ENCODE measurements around the gene SPATA31A3. TPM values are rescaled to one million over a fixed set of nuclear protein-coding genes. Genes with fewer than 3 reads are reported as not detected.
"Not testable (repeated sequence)": the region's sequence is repeated elsewhere in the genome, so short reads cannot be mapped to it uniquely, and the experiment has no call there.

Gene SPATA31A3
- not detected for total RNA-seq

- not testable (repeated sequence) for DNase-seq (ENCODE audit: low read depth in 2 of 3, low spot score in 2 of 3)
These were observed at the start of gene SPATA31A3 for GRCh38 chr9:66992450-66992849. Gene SPATA31A3 (minus strand): TSS chr9:66992550. CDS start chr9:66992521, 29 bp downstream.

GRCh38 chr9:66952576-66952975 is 39.8 kb downstream of the SPATA31A3 start:
- not testable (repeated sequence) for DNase-seq (ENCODE audit: low read depth in 2 of 3, low spot score in 2 of 3)

GRCh38 chr9:66942400-66943155 is 49.8 kb downstream of the SPATA31A3 start:
- not testable (repeated sequence) for DNase-seq (ENCODE audit: low read depth in 2 of 3, low spot score in 2 of 3)

DNA sequence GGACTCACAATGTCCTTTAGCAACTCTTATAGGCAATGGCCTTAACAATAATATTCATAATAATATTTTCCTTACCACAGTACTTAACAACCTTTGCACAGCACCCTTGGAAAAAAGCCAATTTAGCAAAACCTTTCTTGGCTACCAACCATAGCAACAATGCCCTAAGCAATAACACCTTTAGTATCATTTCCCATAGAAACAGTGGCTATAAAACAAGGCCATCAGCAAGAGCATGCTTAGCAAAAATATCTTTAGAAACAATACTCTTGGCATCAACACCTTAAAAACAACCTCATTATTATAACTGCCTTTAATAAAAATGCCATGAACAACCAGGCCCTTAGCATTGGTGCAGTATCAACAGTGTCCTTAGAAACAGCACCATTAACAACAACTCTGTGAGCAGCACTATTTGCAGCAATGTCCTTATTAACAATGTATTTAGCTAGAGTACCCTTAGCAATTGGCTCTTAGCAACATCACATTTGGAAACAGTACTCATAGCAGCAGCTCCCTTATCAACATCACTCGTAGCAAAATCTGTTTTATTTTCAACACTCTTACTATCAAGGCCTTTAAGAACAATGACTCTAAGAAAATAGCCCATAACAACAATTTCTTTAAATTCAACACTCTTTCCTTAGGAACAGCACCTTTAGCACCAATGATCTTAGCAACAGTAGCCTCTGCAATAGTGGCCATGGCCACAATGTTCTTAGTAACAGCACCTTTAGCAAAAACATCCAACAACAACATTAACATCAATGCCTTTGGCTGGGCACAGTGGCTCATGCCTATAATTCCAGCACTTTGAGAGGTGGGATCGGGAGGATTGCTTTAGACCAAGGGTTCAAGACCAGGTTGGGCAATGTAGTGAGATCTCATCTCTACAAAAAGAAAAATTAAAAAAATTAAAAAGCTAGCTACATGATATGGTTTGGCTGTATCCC is 52.2 kb downstream of the SPATA31A3 start:
- not testable (repeated sequence) for DNase-seq (ENCODE audit: low read depth in 2 of 3, low spot score in 2 of 3)

GRCh38 chr9:66938322-66938721 is 54.0 kb downstream of the SPATA31A3 start:
- DNase-seq (ENCODE audit: low read depth in 2 of 3, low spot score in 2 of 3), result not testable (repeated sequence)

GRCh38 chr9:66937662-66938061 is 54.7 kb downstream of the SPATA31A3 start:
- not testable (repeated sequence) for DNase-seq (ENCODE audit: low read depth in 2 of 3, low spot score in 2 of 3)

Small RNA genes lying within 50 kb of the gene (small RNA-seq; reads per million reads assigned to genes)
- gene AL353770.1 (not detected), gene AL353770.2 (not detected)

Other genes with a start within 250 kb of the SPATA31A3 start
- 2.2 TPM for gene ZNF658, start 91.8 kb downstream of the SPATA31A3 start, total RNA-seq

Data from hematopoietic multipotent progenitor cell (in vitro differentiated cells).